ENCODE measurements around the gene HOXC10. TPM values are rescaled to one million over a fixed set of nuclear protein-coding genes. Genes with fewer than 3 reads are reported as not detected.
A peak's percentile ranks its signal among the peaks of the same experiment; 100 is the strongest.

Gene HOXC10
- total RNA-seq, 1 donor from 2014 or later: 1.8 TPM

DNA sequence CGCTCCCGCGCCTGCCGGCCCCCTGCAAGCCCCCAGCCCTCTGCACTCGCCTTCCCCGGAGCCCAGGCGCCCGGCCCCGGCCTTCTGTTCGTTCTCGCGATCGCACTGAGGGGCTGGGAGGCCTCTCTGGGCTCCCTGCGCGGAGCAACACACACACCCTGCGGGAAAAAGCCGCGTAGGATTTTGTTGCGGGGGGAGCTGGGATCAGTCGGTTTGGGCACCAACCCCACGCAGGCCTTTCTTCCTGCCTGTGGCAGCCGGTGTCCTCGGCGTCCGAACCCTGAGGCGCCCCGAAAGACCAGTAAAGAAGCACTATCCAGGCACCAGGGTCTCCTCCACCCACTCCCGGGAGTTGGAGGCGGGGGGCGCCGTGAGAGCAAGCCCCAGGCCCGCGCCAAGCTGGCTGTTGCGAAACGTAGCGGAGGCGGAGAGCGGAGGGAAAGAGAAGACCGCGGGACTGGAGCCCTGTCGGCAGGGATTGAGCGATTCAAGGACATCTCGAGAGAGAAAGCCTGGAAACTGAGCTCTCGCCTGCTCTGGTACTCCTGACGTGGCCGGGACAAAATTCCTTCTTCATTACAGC lies 46.0 kb downstream of the HOXC10 start:
- no peak for TF ChIP-seq CTCF (conservative IDR thresholded peaks at IDR 0.05)
- Mint-ChIP-seq H3K27me3 (ENCODE audit: low read depth) (peaks cover 97% of the 10 kb centered on the region), H3K36me3 (ENCODE audit: low read depth) (peaks cover 6% of the 10 kb centered on the region), H3K9me3 (no peaks in the 10 kb centered on the region), H3K27ac (ENCODE audit: unreplicated experiment) (peak overlapping the region; percentile 89), H3K4me1 (peaks cover 4% of the 10 kb centered on the region), H3K4me3 (peak overlapping the region; percentile 49)
- no peak for DNase-seq (ENCODE audit: low read depth, low spot score)

DNA sequence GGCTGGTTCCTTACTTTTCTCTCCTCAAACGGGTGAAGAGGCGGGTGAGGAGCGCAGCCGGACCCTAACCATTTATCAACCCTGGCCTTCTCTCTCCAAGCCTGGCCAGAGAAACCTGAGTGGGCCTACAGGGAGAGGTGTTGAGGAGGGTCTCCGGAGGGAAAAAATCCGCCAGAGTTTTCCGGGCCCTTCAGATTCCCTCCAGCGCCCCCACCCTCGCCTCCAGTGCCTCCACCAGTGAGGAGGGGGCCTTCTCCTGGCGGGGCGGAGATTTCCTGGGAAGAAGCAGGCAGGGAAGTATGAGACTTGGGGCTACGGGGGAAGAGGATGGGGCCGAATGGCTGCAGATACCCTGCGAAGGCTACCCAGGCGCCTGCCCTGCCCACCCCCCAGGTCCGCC lies 46.5 kb downstream of the HOXC10 start:
- Mint-ChIP-seq H3K9me3 (no peaks in the 10 kb centered on the region), H3K4me3 (peak overlapping the region; percentile 88), H3K27ac (ENCODE audit: unreplicated experiment) (peak overlapping the region; percentile 89), H3K4me1 (peaks cover 4% of the 10 kb centered on the region), H3K36me3 (ENCODE audit: low read depth) (peaks cover 6% of the 10 kb centered on the region), H3K27me3 (ENCODE audit: low read depth) (peaks cover 97% of the 10 kb centered on the region)
- no peak for DNase-seq (ENCODE audit: low read depth, low spot score)
- no peak for TF ChIP-seq CTCF (conservative IDR thresholded peaks at IDR 0.05)

DNA sequence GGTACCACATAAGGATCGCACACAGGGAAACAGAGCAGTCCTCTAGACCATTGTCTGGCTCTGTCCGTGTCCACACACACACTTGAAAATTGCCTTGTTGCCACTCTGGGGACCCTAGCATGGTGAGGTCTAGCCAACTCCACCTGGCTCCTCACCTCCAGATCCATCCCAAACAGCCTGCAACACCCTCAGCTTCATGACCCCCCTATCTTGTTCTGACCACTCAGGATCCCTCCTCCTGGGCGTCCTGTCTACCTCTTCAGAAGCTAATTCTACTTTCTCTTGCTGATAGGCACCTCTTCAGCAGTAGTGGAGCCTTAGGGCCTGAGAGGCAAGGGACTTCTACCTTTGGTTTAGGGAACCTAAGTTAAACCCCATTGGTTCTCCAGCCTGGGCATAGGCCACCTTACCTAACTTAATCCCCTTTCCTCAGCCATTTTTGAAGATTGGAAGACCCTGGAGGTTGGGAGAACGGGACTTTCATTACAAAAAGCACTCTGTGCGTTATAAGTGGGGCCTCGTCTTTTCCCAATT lies 47.2 kb downstream of the HOXC10 start:
- H3K4me1 Mint-ChIP-seq: peaks cover 4% of the 10 kb centered on the region
- no peak overlapping the region for H3K27ac Mint-ChIP-seq (ENCODE audit: unreplicated experiment)
- peak overlapping the region; percentile 88 for H3K4me3 Mint-ChIP-seq
- peaks cover 97% of the 10 kb centered on the region for H3K27me3 Mint-ChIP-seq (ENCODE audit: low read depth)
- H3K9me3 Mint-ChIP-seq: no peaks in the 10 kb centered on the region
- TF ChIP-seq CTCF (conservative IDR thresholded peaks at IDR 0.05): no peak
- peaks cover 6% of the 10 kb centered on the region for H3K36me3 Mint-ChIP-seq (ENCODE audit: low read depth)
- no peak for DNase-seq (ENCODE audit: low read depth, low spot score)

GRCh38 chr12:54032627-54033100 lies 47.7 kb downstream of the HOXC10 start, which contains the start of gene HOXC5:
Gene HOXC5 (plus strand): TSS chr12:54033050. CDS start chr12:54033123, 73 bp downstream.
- H3K4me3 Mint-ChIP-seq: peak within 1 kb of the TSS; percentile 88

More at GRCh38 chr12:54032627-54033100, 47.7 kb downstream of the HOXC10 start, which contains the start of gene HOXC5:
- Mint-ChIP-seq H3K27ac (ENCODE audit: unreplicated experiment) (peak within 1 kb of the TSS; percentile 73), H3K36me3 (ENCODE audit: low read depth) (peaks cover 6% of the 10 kb centered on the region), H3K9me3 (no peaks in the 10 kb centered on the region), H3K4me1 (no peaks in the 10 kb centered on the region), H3K27me3 (ENCODE audit: low read depth) (peaks cover 97% of the 10 kb centered on the region)
- peak; percentile 97 for TF ChIP-seq CTCF (conservative IDR thresholded peaks at IDR 0.05)
- DNase-seq (ENCODE audit: low read depth, low spot score): peak; percentile 81

Measured in neural crest cell (in vitro differentiated cells).